Trophoblast cell (in vitro differentiated cells and primary cell): ENCODE results near the gene TMEM235.

Experiments used
- DNase-seq, 2 donors: peaks; one replicate each; pipeline ENCODE4 v3.0.0-alpha.2; 2016
- H2AFZ ChIP-seq: 2 replicates; pipeline ENCODE4 v1.6.1; 2013; ENCODE audit warnings: low read length, moderate library complexity, mild to moderate bottlenecking; ENCODE audit not compliant: insufficient read depth, poor library complexity
- H2AK5ac ChIP-seq: 2 replicates; pipeline ENCODE4 v1.6.1; 2013; ENCODE audit warnings: mild to moderate bottlenecking, low read length
- H2BK120ac ChIP-seq: 2 replicates; pipeline ENCODE4 v1.6.1; 2013; ENCODE audit warnings: low read length, mild to moderate bottlenecking, moderate library complexity; ENCODE audit not compliant: insufficient read depth, poor library complexity
- H2BK12ac ChIP-seq: 2 replicates; pipeline ENCODE4 v1.6.1; 2013; ENCODE audit warnings: mild to moderate bottlenecking, low read length, moderate library complexity
- H2BK5ac ChIP-seq: 2 replicates; pipeline ENCODE4 v1.6.1; 2013; ENCODE audit warnings: low read length, low read depth, moderate library complexity, mild to moderate bottlenecking; ENCODE audit not compliant: poor library complexity
- H3K14ac ChIP-seq: 2 replicates; pipeline ENCODE4 v1.6.1; 2013; ENCODE audit warnings: mild to moderate bottlenecking, low read length
- H3K18ac ChIP-seq: 2 replicates; pipeline ENCODE4 v1.6.1; 2013; ENCODE audit warnings: mild to moderate bottlenecking, low read length
- H3K23ac ChIP-seq: 2 replicates; pipeline ENCODE4 v1.6.1; 2013; ENCODE audit warnings: low read length
- H3K27ac ChIP-seq: 2 replicates; pipeline ENCODE4 v1.5.1; 2013; ENCODE audit warnings: low read depth, mild to moderate bottlenecking, inconsistent platforms, low read length, moderate library complexity
- H3K27me3 ChIP-seq: 2 replicates; pipeline ENCODE4 v1.6.1; 2013; ENCODE audit warnings: inconsistent platforms, mild to moderate bottlenecking, low read length, moderate library complexity; ENCODE audit not compliant: insufficient read depth
- H3K36me3 ChIP-seq, 2 experiments: 1 replicate in 1 of 2; 2 replicates in 1 of 2; pipeline ENCODE4 v1.6.1; 2013; ENCODE audit warnings: low read length in 2 of 2, mild to moderate bottlenecking in 2 of 2, moderate library complexity in 1 of 2; ENCODE audit not compliant: insufficient read depth in 2 of 2, control insufficient read depth in 1 of 2
- H3K4ac ChIP-seq: 2 replicates; pipeline ENCODE4 v1.6.1; 2013; ENCODE audit warnings: low read depth, mild to moderate bottlenecking, low read length, moderate library complexity
- H3K4me1 ChIP-seq, 2 experiments: 1 replicate in 1 of 2; 2 replicates in 1 of 2; pipeline ENCODE4 v1.6.1; 2013; ENCODE audit warnings: low read length in 2 of 2, mild to moderate bottlenecking in 2 of 2, moderate library complexity in 1 of 2; ENCODE audit not compliant: insufficient read depth in 2 of 2, control insufficient read depth in 1 of 2
- H3K4me2 ChIP-seq: 2 replicates; pipeline ENCODE4 v1.6.1; 2013; ENCODE audit warnings: inconsistent platforms, mild to moderate bottlenecking, low read length, moderate library complexity
- H3K4me3 ChIP-seq: 2 replicates; pipeline ENCODE4 v1.5.1; 2013; ENCODE audit warnings: mild to moderate bottlenecking, low read depth, low read length, inconsistent platforms
- H3K79me1 ChIP-seq: one replicate; pipeline ENCODE4 v1.6.1; 2013; ENCODE audit warnings: low read length
- H3K79me2 ChIP-seq: 2 replicates; pipeline ENCODE4 v1.6.1; 2013; ENCODE audit warnings: low read length, mild to moderate bottlenecking; ENCODE audit not compliant: control insufficient read depth, insufficient read depth, poor library complexity
- H3K9ac ChIP-seq: 2 replicates; pipeline ENCODE4 v1.6.1; 2013; ENCODE audit warnings: mild to moderate bottlenecking, low read length
- H3K9me3 ChIP-seq: 2 replicates; pipeline ENCODE4 v1.6.1; 2013; ENCODE audit warnings: low read depth, mild to moderate bottlenecking, control low read depth, inconsistent platforms, low read length; ENCODE audit not compliant: insufficient read depth
- H4K12ac ChIP-seq: 2 replicates; pipeline ENCODE4 v1.6.1; 2013; ENCODE audit warnings: low read depth, mild to moderate bottlenecking, low read length, moderate library complexity
- H4K8ac ChIP-seq: 2 replicates; pipeline ENCODE4 v1.6.1; 2013; ENCODE audit warnings: low read depth, mild to moderate bottlenecking, low read length, moderate library complexity
- H4K91ac ChIP-seq: one replicate; pipeline ENCODE4 v1.6.1; 2013; ENCODE audit warnings: low read depth, mild to moderate bottlenecking, low read length, moderate library complexity
- WGBS: extraction: QIAGEN DNeasy Blood & Tissue Kit; methylation state at CpG from one replicate; pipeline ENCODE4 v1.1.7; 2013; ENCODE audit warnings: missing lambda C conversion rate; ENCODE audit not compliant: insufficient read length, insufficient coverage; ENCODE audit errors: extremely low coverage; 5-methylcytosine and 5-hydroxymethylcytosine counted together

TMEM235 gene

DNA sequence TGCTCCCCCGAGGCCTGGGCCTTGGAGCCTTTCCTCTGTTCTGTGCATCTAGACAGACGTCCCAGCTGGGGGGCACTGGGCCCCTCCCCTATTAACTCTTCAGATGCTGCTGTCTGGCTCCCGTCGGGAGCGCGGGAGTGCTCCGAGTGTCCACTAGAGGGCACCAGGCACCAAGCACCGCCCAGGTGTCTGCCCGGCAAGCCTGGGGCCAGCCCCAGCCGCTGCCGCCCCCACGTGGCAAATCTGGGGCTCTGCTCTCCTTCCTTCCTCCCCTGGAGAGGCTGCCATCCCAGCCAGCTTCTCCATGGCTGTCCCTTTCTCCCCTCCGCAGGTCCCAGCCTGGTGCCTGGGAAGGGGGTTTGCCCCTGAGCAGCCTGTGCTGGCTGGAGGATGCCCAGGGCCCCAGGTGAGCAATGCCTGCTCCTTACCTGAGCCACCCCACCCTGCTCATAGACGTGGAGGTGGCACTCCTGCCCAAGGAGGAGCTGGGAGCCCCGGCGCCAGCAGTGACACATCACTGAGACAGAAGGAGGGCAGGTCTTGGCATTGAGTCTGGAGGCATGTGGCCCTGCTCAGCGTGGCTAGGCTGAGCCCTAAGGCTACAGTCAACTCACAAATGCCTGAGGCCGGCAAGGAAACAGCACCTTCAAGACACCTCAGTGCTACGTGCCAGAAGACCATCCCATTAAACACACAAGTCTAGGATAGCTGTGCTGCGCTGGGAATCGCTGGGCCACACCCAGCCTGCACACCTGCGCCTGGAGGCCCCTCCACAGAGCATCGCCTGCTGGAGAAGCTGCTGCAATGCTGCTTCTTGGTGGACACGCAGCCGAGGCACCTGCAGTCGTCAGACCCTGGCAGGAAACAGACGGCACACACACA, 19.7 kb downstream of the TMEM235 start:
- no peak overlapping the region for H3K23ac ChIP-seq
- H3K4ac ChIP-seq = no peak overlapping the region
- H3K79me2 ChIP-seq = peaks cover 3% of the 10 kb centered on the region
- H3K4me2 ChIP-seq = no peak overlapping the region
- peaks cover 10 to 11% of the 10 kb centered on the region in 2 experiments for H3K4me1 ChIP-seq
- no peak overlapping the region for H3K27ac ChIP-seq
- no peak overlapping the region for H3K14ac ChIP-seq
- WGBS = no CpG with 5 or more reads among the region's 27 CpGs
- H3K9me3 ChIP-seq = peaks cover 3% of the 10 kb centered on the region
- H4K91ac ChIP-seq = no peak overlapping the region
- H2BK120ac ChIP-seq = no peak overlapping the region
- H2BK12ac ChIP-seq = no peak overlapping the region
- peak; percentile 81 to 86 for DNase-seq
- H2AK5ac ChIP-seq = no peak overlapping the region
- no peak overlapping the region for H3K4me3 ChIP-seq
- no peak overlapping the region for H4K8ac ChIP-seq
- peaks cover 17% of the 10 kb centered on the region for H3K79me1 ChIP-seq
- H3K27me3 ChIP-seq = no peaks in the 10 kb centered on the region
- no peaks in the 10 kb centered on the region for H3K36me3 ChIP-seq
- H3K18ac ChIP-seq = no peak overlapping the region
- H2BK5ac ChIP-seq = no peak overlapping the region
- no peak overlapping the region for H3K9ac ChIP-seq
- H4K12ac ChIP-seq = no peak overlapping the region
- H2AFZ ChIP-seq = no peak overlapping the region

DNA sequence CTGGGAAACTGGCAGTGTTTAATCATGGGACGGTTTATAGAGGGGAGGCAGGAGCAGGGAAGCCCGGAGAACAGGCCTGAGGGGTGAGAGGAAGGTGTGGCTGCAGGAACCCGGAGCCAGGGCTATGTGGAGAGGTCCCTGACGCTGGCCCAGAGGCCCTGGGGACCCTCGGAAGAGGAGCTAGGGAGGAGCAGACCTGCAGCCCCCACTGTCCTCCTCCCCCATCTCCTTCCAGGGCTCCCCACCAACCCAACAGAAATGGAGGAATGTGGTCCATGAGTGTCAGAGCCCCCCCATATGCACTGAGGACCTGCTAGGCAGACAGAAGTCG, 20.3 kb downstream of the TMEM235 start:
- H2BK12ac ChIP-seq = no peak overlapping the region

DNA sequence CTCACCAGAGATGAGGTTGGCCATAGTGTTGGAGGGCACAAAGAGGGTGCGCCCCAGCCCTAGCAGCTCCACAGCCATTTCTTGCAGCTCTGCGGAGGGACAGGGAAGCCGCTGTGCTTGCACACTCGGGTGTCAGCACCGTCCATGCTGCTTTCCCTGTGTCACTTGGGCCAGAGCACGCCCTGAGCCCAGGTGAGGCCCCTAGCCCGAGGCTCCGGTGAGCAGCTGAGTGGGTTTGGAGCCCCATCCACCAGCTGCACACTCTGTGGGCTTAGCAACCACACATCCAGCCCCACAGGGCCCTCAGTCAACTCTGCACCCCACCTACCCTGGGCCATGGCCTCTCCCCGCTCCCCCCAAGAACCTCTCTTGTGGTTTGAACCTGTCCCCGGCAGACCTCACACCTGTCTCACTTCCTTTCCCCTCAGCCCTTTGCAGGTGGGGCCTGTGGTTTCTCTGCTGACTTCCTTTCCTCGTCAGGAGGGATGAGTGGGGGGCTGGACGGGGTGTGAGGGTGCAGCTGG, 20.7 kb downstream of the TMEM235 start:
- Histone ChIP-seq H3K18ac (no peak overlapping the region), H2BK120ac (no peak overlapping the region), H3K4me3 (no peak overlapping the region), H3K27me3 (no peaks in the 10 kb centered on the region), H4K91ac (no peak overlapping the region), H3K9me3 (peaks cover 3% of the 10 kb centered on the region), H4K8ac (no peak overlapping the region), H2BK5ac (no peak overlapping the region), H3K4ac (no peak overlapping the region), H2AFZ (no peak overlapping the region), H4K12ac (no peak overlapping the region), H3K27ac (no peak overlapping the region), H3K14ac (no peak overlapping the region), H2BK12ac (no peak overlapping the region), H3K9ac (no peak overlapping the region), H3K4me1 (peaks cover 20 to 21% of the 10 kb centered on the region in 2 experiments), H3K36me3 (no peaks in the 10 kb centered on the region), H3K4me2 (no peak overlapping the region), H2AK5ac (no peak overlapping the region), H3K79me2 (peaks cover 3% of the 10 kb centered on the region), H3K23ac (no peak overlapping the region), H3K79me1 (peaks cover 20% of the 10 kb centered on the region)
- no CpG with 5 or more reads among the region's 12 CpGs for WGBS
- DNase-seq = no peak

More for the DNA sequence above, 20.3 kb downstream of the TMEM235 start:
- Histone ChIP-seq H3K4me2 (no peak overlapping the region), H3K79me1 (peaks cover 20% of the 10 kb centered on the region), H2AFZ (no peak overlapping the region), H3K23ac (no peak overlapping the region), H3K4me3 (no peak overlapping the region), H3K14ac (no peak overlapping the region), H4K12ac (no peak overlapping the region), H3K27me3 (no peaks in the 10 kb centered on the region), H4K8ac (no peak overlapping the region), H3K27ac (no peak overlapping the region), H3K36me3 (no peaks in the 10 kb centered on the region), H3K9me3 (peaks cover 3% of the 10 kb centered on the region), H3K18ac (no peak overlapping the region), H3K79me2 (peaks cover 3% of the 10 kb centered on the region), H2BK5ac (no peak overlapping the region), H2BK120ac (no peak overlapping the region), H4K91ac (no peak overlapping the region), H3K4ac (no peak overlapping the region), H2AK5ac (no peak overlapping the region), H3K4me1 (peaks cover 16 to 17% of the 10 kb centered on the region in 2 experiments), H3K9ac (no peak overlapping the region)
- WGBS = no CpG with 5 or more reads among the region's 6 CpGs
- DNase-seq = no peak

DNA sequence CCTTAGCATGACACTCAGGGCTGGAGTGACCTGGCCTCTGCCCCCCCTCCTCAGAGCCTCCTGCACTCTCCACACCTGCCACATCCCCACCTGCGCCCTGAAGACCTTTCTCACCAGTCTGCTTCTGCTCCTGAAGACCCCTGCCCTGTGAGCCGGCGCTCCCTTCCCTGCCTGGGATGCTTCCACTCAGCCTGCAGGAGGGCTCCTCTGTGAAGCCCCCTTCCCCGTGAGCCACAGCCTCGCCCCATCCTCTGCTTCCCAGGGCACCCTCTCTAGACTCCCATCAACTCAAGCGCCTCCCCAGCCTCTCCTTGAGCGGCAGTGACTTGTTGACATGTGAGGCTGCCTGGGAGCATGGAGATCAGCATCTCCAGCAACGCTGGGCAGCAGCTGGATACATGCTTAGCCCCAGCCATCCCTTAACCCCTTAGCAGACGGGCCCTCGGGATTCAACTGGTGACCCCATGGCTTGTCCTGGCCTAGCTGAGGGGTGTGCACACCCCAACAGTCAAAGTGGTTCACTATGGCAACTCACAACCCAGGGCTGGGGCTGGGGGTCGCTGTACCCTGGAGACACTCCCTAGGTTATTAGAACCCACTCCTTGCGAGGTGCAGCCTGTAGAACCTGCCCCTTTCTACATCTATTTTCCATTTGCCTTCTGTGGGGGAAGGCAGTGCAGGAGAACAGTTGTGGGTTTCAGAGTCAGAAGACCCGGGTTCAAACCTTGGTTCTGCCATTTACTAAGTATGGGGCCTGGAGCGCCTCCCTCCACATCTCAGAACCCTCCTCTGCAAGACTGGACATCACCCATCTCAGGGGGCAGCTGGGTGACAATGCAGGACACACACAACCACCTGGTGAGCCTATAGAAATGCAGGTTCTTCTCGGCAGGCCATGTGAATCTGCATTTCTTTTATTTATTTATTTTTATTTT, 21.5 kb downstream of the TMEM235 start:
- no peaks in the 10 kb centered on the region for H3K27me3 ChIP-seq
- no peak overlapping the region for H2BK5ac ChIP-seq
- H3K18ac ChIP-seq = no peak overlapping the region
- no peak overlapping the region for H3K4ac ChIP-seq
- peaks cover 21% of the 10 kb centered on the region for H3K79me1 ChIP-seq
- no peak overlapping the region for H3K14ac ChIP-seq
- no peak overlapping the region for H3K9ac ChIP-seq
- no peak overlapping the region for H3K4me2 ChIP-seq
- no peak overlapping the region for H4K8ac ChIP-seq
- H3K23ac ChIP-seq = no peak overlapping the region
- no peaks in the 10 kb centered on the region for H3K36me3 ChIP-seq
- no CpG with 5 or more reads among the region's 15 CpGs for WGBS
- no peak overlapping the region for H2BK120ac ChIP-seq
- peaks cover 3% of the 10 kb centered on the region for H3K79me2 ChIP-seq
- no peak overlapping the region for H3K4me3 ChIP-seq
- H2AK5ac ChIP-seq = no peak overlapping the region
- peaks cover 3% of the 10 kb centered on the region for H3K9me3 ChIP-seq
- peaks cover 28 to 29% of the 10 kb centered on the region in 2 experiments for H3K4me1 ChIP-seq
- no peak overlapping the region for H2BK12ac ChIP-seq
- no peak overlapping the region for H2AFZ ChIP-seq
- H3K27ac ChIP-seq = no peak overlapping the region
- H4K12ac ChIP-seq = no peak overlapping the region
- no peak overlapping the region for H4K91ac ChIP-seq
- DNase-seq = no peak
